GM12878 (cell line): ENCODE data around the gene CDC42SE1. TPM values are rescaled to one million over a fixed set of nuclear protein-coding genes. Genes with fewer than 3 reads are reported as not detected.

ENCODE experiments used
- EGR1 ChIP-seq, 2 experiments: IDR thresholded peaks; 1 replicate in 1 of 2; 2 replicates in 1 of 2; pipeline ENCODE4 v1.6.1; 2011 to 2012; ENCODE audit warnings: low read depth in 2 of 2, low read length in 2 of 2, borderline replicate concordance in 1 of 2, mild to moderate bottlenecking in 1 of 2, moderate library complexity in 1 of 2
- FOS ChIP-seq: IDR thresholded peaks from 3 replicates; pipeline ENCODE4 v1.6.1; 2011; ENCODE audit warnings: borderline replicate concordance; ENCODE audit not compliant: insufficient read length; ENCODE audit errors: extremely low read depth
- JUND ChIP-seq: IDR thresholded peaks from 2 replicates; pipeline ENCODE4 v1.6.1; 2012; ENCODE audit warnings: low read depth, mild to moderate bottlenecking, low read length, improper control_type of control experiment, moderate library complexity
- MYC ChIP-seq: IDR thresholded peaks from 2 replicates; pipeline ENCODE4 v1.6.1; 2011; ENCODE audit warnings: mild to moderate bottlenecking, low read length, moderate library complexity, inconsistent platforms; ENCODE audit not compliant: insufficient read depth, insufficient replicate concordance, insufficient read length, severe bottlenecking
- NFXL1 ChIP-seq: fragments of 450-650 bp; IDR thresholded peaks from 2 replicates; pipeline ENCODE4 v1.6.1; 2017; ENCODE audit warnings: antibody characterized with exemption, mild to moderate bottlenecking, borderline replicate concordance
- RAD21 ChIP-seq: IDR thresholded peaks from 2 replicates; pipeline ENCODE4 v1.6.1; 2011; ENCODE audit warnings: mild to moderate bottlenecking, low read depth, low read length, moderate library complexity; ENCODE audit not compliant: insufficient read depth
- RB1 ChIP-seq: fragments of 450-650 bp; formaldehyde crosslinking; IDR thresholded peaks from 2 replicates; pipeline ENCODE4 v1.6.1; 2017; ENCODE audit warnings: mild to moderate bottlenecking, borderline replicate concordance
- RCOR1 ChIP-seq: conservative IDR thresholded peaks from 2 replicates; pipeline ENCODE4 v1.6.1; 2012; ENCODE audit warnings: low read depth, low read length, improper control_type of control experiment
- SMAD1 ChIP-seq: fragments of 450-650 bp; IDR thresholded peaks from 2 replicates; pipeline ENCODE4 v1.6.1; 2018; ENCODE audit warnings: mild to moderate bottlenecking, low read depth; ENCODE audit not compliant: partially characterized antibody
- SMAD5 ChIP-seq: IDR thresholded peaks from 2 replicates; pipeline ENCODE4 v1.6.1; 2016; ENCODE audit warnings: antibody characterized with exemption, low read depth
- SMARCA5 ChIP-seq: fragments of 450-650 bp; IDR thresholded peaks from 2 replicates; pipeline ENCODE4 v1.6.1; 2017; ENCODE audit warnings: mild to moderate bottlenecking
- SREBF2 ChIP-seq: IDR thresholded peaks from 2 replicates; pipeline ENCODE4 v1.6.1; 2012; ENCODE audit warnings: mild to moderate bottlenecking, low read length
- SRF ChIP-seq, 2 experiments: IDR thresholded peaks; 2 replicates each; pipeline ENCODE4 v1.6.1; 2011; ENCODE audit warnings: low read depth in 2 of 2, low read length in 2 of 2, mild to moderate bottlenecking in 1 of 2, moderate library complexity in 1 of 2
- YBX1 ChIP-seq: fragments of 450-650 bp; IDR thresholded peaks from 2 replicates; pipeline ENCODE4 v1.6.1; 2016; ENCODE audit warnings: antibody characterized with exemption
- ZBED1 ChIP-seq: IDR thresholded peaks from 2 replicates; pipeline ENCODE4 v1.6.1; 2016; ENCODE audit warnings: borderline replicate concordance
- ZBTB4 ChIP-seq: fragments of 450-650 bp; formaldehyde crosslinking; IDR thresholded peaks from 2 replicates; pipeline ENCODE4 v1.4.0; 2022; ENCODE audit warnings: mild to moderate bottlenecking, moderate library complexity
- ZNF207 ChIP-seq: fragments of 450-650 bp; IDR thresholded peaks from 2 replicates; pipeline ENCODE4 v1.6.1; 2014; ENCODE audit warnings: antibody characterized with exemption, mild to moderate bottlenecking, borderline replicate concordance
- ZSCAN29 ChIP-seq: fragments of 450-650 bp; IDR thresholded peaks from 2 replicates; pipeline ENCODE4 v1.6.1; 2017; ENCODE audit warnings: mild to moderate bottlenecking, moderate library complexity
- polyA plus RNA-seq, 11 experiments: library from polyadenylated mRNA; depleted of rRNA in 4 of 11; unstranded in 6 of 11; stranded (reverse) in 5 of 11; fragments of >200 nt; fragmentation: Nextera tagmentation in 4 of 11; fragmentation: Illumina TruSeq in 1 of 11; extraction: Ambion mirVana in 4 of 11; extraction: Trizol in 1 of 11; gene quantifications; 1 replicate in 1 of 11; 2 replicates in 10 of 11; pipeline versions ENCODE4 v1.2.1 to v1.2.3, GENCODE V29; 2011 to 2016; ENCODE audit warnings: inconsistent platforms in 2 of 11, missing spikeins in 2 of 11, low read depth in 1 of 11
- total RNA-seq, 4 experiments: library from RNA; depleted of rRNA in 3 of 4; stranded (reverse); fragments of >200 nt in 3 of 4; fragmentation: Illumina TruSeq in 1 of 4; extraction: Trizol in 1 of 4; gene quantifications; 2 replicates each; pipeline versions ENCODE4 v1.2.1 to v1.2.3, GENCODE V29; 2013 to 2021
- TF ChIP-seq, protein P1 (sequence below): fragments of 450-650 bp; IDR thresholded peaks from 2 replicates; pipeline ENCODE4 v1.6.1; 2018; ENCODE audit warnings: mild to moderate bottlenecking, low read depth, moderate library complexity; ENCODE audit not compliant: partially characterized antibody
- TF ChIP-seq, protein P2 (sequence below): fragments of 150-350 bp; IDR thresholded peaks from 2 replicates; pipeline ENCODE4 v1.6.1; 2016; ENCODE audit warnings: low read depth, low read length

The CDC42SE1 gene
- total and polyA plus RNA-seq, 10 of the 15 experiments (the other 5 are each of a cell fraction or from before 2014, with no cell fraction given): 35.7 to 112 (median 74.3) TPM

DNA sequence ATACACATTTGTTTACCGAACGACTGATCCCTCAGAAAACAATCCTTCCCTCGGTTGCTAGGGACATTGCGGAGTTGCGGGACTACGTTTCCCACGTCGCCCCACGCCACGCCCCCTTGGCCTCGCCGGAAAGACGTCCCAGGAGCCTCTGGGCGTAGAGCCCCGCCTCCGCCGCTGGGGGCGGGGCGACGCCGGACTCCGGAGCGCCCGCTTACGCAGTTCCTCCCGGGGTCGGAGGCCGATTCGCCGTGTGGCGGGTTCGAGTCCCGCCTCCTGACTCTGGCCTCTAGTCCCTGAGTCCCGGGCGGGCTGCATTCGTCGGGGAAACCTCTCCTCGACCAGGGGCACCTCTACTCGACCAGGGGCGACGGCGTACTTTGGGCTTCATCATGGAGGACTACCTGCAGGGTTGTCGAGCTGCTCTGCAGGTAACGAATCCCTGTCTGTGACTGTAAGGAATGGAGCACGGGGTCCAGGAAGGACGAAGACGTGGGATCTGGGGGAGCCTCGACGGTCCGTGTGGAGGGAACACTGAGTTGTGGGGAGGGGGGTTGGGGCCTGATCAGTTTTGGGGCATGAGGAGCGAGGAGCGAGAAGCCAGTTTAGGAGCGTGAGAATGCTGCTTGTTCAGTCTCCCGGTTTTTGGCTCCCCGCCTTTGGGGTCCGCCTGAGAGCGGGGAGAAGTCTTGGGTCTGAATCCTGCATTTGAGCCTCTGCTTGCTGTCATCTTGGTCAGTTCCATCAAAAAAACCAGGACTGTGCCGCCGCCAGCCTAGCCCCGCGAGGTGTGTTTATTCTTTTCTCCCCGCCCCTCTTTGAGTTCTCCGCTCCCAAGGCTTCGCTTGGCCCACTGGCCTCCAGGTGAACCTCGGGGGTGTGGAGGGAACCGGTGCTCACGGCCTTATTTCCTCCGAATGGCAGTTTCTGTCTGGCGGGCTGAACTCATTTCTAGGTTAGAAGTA, 50.9 kb downstream of the CDC42SE1 start, which contains the start of gene PRUNE1 (continued):
- TF ChIP-seq ZBTB4 (CRISPR knock-in tag): no peak
- 0 out of 2 replicates have a peak, but pooled peaks have one; percentile 67 for TF ChIP-seq ZNF207
- TF ChIP-seq YBX1: no peak
- TF ChIP-seq, protein P1, sequence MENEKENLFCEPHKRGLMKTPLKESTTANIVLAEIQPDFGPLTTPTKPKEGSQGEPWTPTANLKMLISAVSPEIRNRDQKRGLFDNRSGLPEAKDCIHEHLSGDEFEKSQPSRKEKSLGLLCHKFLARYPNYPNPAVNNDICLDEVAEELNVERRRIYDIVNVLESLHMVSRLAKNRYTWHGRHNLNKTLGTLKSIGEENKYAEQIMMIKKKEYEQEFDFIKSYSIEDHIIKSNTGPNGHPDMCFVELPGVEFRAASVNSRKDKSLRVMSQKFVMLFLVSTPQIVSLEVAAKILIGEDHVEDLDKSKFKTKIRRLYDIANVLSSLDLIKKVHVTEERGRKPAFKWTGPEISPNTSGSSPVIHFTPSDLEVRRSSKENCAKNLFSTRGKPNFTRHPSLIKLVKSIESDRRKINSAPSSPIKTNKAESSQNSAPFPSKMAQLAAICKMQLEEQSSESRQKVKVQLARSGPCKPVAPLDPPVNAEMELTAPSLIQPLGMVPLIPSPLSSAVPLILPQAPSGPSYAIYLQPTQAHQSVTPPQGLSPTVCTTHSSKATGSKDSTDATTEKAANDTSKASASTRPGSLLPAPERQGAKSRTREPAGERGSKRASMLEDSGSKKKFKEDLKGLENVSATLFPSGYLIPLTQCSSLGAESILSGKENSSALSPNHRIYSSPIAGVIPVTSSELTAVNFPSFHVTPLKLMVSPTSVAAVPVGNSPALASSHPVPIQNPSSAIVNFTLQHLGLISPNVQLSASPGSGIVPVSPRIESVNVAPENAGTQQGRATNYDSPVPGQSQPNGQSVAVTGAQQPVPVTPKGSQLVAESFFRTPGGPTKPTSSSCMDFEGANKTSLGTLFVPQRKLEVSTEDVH: no peak
- no peak for TF ChIP-seq ZBED1
- TF ChIP-seq SMARCA5: no peak
- no peak for TF ChIP-seq SRF (IDR thresholded peaks at IDR 0.05; ENCODE audit: low read depth in 2 of 2, low read length in 2 of 2)
- TF ChIP-seq NFXL1: no peak
- peak in 1 of 2 experiments; percentile 36; a peak in 2 of 3 replicates for TF ChIP-seq EGR1 (IDR thresholded peaks at IDR 0.05; ENCODE audit: borderline replicate concordance in 1 of 2, low read depth in 2 of 2, low read length in 2 of 2)
- no peak for TF ChIP-seq MYC
- TF ChIP-seq SREBF2: no peak
- TF ChIP-seq, protein P2, sequence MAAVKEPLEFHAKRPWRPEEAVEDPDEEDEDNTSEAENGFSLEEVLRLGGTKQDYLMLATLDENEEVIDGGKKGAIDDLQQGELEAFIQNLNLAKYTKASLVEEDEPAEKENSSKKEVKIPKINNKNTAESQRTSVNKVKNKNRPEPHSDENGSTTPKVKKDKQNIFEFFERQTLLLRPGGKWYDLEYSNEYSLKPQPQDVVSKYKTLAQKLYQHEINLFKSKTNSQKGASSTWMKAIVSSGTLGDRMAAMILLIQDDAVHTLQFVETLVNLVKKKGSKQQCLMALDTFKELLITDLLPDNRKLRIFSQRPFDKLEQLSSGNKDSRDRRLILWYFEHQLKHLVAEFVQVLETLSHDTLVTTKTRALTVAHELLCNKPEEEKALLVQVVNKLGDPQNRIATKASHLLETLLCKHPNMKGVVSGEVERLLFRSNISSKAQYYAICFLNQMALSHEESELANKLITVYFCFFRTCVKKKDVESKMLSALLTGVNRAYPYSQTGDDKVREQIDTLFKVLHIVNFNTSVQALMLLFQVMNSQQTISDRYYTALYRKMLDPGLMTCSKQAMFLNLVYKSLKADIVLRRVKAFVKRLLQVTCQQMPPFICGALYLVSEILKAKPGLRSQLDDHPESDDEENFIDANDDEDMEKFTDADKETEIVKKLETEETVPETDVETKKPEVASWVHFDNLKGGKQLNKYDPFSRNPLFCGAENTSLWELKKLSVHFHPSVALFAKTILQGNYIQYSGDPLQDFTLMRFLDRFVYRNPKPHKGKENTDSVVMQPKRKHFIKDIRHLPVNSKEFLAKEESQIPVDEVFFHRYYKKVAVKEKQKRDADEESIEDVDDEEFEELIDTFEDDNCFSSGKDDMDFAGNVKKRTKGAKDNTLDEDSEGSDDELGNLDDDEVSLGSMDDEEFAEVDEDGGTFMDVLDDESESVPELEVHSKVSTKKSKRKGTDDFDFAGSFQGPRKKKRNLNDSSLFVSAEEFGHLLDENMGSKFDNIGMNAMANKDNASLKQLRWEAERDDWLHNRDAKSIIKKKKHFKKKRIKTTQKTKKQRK: no peak
- no peak for TF ChIP-seq JUND
- TF ChIP-seq RB1: peak; percentile 73
- TF ChIP-seq SMAD5: no peak
- TF ChIP-seq SMAD1: no peak
- TF ChIP-seq RAD21: no peak
- TF ChIP-seq RCOR1: no peak
- no peak for TF ChIP-seq ZSCAN29
- no peak for TF ChIP-seq FOS
